ENCODE results near the gene DIMT1. TPM values are rescaled to one million over a fixed set of nuclear protein-coding genes. Genes with fewer than 3 reads are reported as not detected.

The DIMT1 gene
- total RNA-seq (2014; rRNA removed; shearing (Covaris generic)): 68.1 and 76.5 TPM in 2 replicates

GRCh38 chr5:62403411-62404250 is at the start of gene DIMT1:
DIMT1 (minus strand) TSS chr5:62403905; CDS start chr5:62403772, 133 bp downstream.

GRCh38 chr5:62412549-62413329 is 9.0 kb upstream of the DIMT1 start, which contains the start of gene IPO11:
IPO11 (plus strand) TSS chr5:62412763; CDS start chr5:62437280, 24,517 bp downstream.

Small RNAs within 50 kb of the gene (small RNA-seq; reads per million reads assigned to genes)
- gene RNU6-661P: not detected

Other genes starting within 250 kb of the DIMT1 start
- gene KIF2A, start 97.7 kb downstream of the DIMT1 start, total RNA-seq (2014; rRNA removed; shearing (Covaris generic)): 39.8 and 58.3 TPM in 2 replicates
- 21.8 and 22.0 TPM in 2 replicates for gene IPO11, start 8.9 kb upstream of the DIMT1 start, total RNA-seq (2014; rRNA removed; shearing (Covaris generic))
- gene LRRC70, start 174.9 kb upstream of the DIMT1 start, total RNA-seq (2014; rRNA removed; shearing (Covaris generic)): 0.11 and 0.69 TPM in 2 replicates